SJCRH30 (cell line): ENCODE measurements around the gene SLC1A2. TPM values are rescaled to one million over a fixed set of nuclear protein-coding genes. Genes with fewer than 3 reads are reported as not detected.

Experiments used
- DNase-seq, 2 experiments: peaks; one replicate each; pipeline ENCODE4 v3.0.0-alpha.2; 2015 to 2020
- H3K27ac ChIP-seq: fragments of 250-450 bp; sonication (Bioruptor Pico); 2 replicates; pipeline ENCODE4 v1.5.1; 2020; ENCODE audit warnings: mild to moderate bottlenecking, moderate library complexity
- H3K27me3 ChIP-seq: fragments of 250-450 bp; sonication (Bioruptor Pico); 2 replicates; pipeline ENCODE4 v1.5.1; 2020; ENCODE audit warnings: mild to moderate bottlenecking, moderate library complexity
- H3K36me3 ChIP-seq: fragments of 250-450 bp; sonication (Bioruptor Pico); 2 replicates; pipeline ENCODE4 v1.5.1; 2020; ENCODE audit warnings: mild to moderate bottlenecking, moderate library complexity
- H3K4me1 ChIP-seq: fragments of 250-450 bp; sonication (Bioruptor Pico); 2 replicates; pipeline ENCODE4 v1.5.1; 2020; ENCODE audit warnings: mild to moderate bottlenecking, moderate library complexity
- H3K4me3 ChIP-seq: fragments of 250-450 bp; sonication (Bioruptor Pico); 2 replicates; pipeline ENCODE4 v1.5.1; 2020; ENCODE audit warnings: mild to moderate bottlenecking, moderate library complexity
- H3K9me3 ChIP-seq: fragments of 250-450 bp; sonication (Bioruptor Pico); replicated peaks from 2 replicates; pipeline ENCODE4 v1.5.1; 2020; ENCODE audit warnings: mild to moderate bottlenecking, moderate library complexity
- total RNA-seq: library from RNA; depleted of rRNA; stranded (reverse); fragments of >200 nt; shearing (Covaris generic); gene quantifications from 2 replicates; pipeline ENCODE4 v1.2.3, GENCODE V29; 2014

The SLC1A2 gene
- total RNA-seq, 1 experiment from 2014 or later: not detected

DNA sequence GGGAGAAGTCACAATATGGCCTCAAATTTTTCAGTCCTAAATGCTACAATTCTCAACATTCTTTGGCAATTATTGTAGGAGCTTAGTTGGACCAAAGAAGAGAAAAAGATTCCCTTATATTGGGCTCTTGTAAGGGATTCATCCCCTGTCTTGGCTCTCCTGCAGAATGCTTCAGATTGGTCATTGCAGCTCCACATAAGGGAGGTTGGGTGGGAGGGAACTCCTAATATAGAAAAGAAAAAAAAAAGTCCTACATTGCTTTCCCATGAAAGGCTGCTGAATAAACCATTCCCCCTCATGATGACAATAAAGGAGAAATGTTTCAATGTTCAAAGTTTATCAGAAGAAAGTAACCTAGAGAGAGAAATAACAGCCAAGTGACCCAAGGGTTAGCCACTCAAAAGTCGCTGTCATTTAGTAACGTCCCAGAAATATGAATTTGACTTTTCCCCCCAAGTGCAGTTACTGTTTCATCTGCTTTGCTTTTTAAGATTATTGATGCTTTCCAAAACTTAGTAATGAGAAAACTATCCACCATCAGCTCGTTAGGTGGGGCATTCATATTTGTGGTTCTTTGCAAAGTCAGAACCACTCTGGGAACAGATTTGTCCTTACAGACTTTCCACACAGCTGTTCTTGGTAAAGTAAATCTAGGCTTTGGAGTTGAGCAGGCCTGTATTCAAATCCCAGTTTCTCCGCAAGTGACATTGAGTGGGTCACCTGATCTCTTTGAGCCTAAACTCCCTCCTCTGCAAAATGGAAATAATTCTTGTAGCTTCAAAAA is 5.0 kb upstream of the SLC1A2 start:
- Histone ChIP-seq H3K4me3 (no peak overlapping the region), H3K4me1 (no peaks in the 10 kb centered on the region), H3K36me3 (no peaks in the 10 kb centered on the region), H3K27me3 (0 out of 2 replicates have a peak, but pooled peaks cover 10% of the 10 kb centered on the region), H3K27ac (no peak overlapping the region), H3K9me3 (no peaks in the 10 kb centered on the region)
- DNase-seq: no peak

DNA sequence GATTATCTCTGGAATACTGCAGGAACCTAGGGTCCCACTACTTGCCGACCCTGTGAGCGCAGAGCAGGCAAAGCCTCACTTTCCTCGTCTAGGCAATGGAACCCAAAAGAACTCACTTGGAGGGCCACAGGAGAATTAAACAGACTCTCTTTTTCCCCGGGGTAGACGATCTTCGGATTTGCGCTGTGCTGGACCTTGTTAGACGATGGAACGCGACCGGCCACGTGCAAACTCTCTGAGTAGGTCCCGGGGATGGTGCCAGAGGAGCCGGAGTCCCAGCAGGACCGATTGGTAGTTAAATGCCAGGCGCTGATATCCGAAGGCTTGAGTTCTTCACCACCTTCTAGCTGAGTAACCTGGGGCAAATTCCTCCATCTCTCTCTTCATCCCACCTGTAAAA is 1.0 kb upstream of the SLC1A2 start:
- H3K27ac ChIP-seq: no peak overlapping the region
- H3K36me3 ChIP-seq: no peaks in the 10 kb centered on the region
- H3K9me3 ChIP-seq: no peaks in the 10 kb centered on the region
- H3K4me1 ChIP-seq: no peaks in the 10 kb centered on the region
- no peak overlapping the region for H3K4me3 ChIP-seq
- H3K27me3 ChIP-seq: 0 out of 2 replicates have a peak, but pooled peaks cover 3% of the 10 kb centered on the region
- no peak for DNase-seq

DNA sequence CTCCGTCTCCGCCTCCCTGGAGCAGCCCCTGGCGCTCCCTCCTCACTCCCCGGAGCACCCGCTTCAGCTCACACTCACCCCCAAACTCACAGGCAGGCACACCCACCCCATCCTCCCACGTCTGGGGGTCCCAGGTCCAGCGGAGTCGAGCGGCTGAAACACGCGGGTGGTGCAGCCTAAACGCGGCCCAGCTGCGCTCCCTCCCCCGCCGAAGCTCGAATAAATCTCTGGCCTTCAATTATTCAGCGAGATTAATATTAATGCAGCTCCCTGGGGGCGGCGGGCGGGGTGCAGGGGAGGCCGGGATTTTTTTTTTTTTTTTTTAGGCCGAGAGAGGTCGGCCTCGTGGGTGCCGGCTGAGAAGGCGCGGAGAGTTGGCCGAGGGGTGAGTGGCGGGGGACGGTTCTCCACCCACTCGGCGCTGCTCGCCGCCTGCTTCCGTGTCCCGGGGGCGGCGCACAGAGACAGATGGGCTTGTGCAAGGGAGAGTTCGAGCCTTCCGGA is 524 bp upstream of the SLC1A2 start:
- no peak for DNase-seq
- 0 out of 2 replicates have a peak, but pooled peaks cover 7% of the 10 kb centered on the region for H3K27me3 ChIP-seq

DNA sequence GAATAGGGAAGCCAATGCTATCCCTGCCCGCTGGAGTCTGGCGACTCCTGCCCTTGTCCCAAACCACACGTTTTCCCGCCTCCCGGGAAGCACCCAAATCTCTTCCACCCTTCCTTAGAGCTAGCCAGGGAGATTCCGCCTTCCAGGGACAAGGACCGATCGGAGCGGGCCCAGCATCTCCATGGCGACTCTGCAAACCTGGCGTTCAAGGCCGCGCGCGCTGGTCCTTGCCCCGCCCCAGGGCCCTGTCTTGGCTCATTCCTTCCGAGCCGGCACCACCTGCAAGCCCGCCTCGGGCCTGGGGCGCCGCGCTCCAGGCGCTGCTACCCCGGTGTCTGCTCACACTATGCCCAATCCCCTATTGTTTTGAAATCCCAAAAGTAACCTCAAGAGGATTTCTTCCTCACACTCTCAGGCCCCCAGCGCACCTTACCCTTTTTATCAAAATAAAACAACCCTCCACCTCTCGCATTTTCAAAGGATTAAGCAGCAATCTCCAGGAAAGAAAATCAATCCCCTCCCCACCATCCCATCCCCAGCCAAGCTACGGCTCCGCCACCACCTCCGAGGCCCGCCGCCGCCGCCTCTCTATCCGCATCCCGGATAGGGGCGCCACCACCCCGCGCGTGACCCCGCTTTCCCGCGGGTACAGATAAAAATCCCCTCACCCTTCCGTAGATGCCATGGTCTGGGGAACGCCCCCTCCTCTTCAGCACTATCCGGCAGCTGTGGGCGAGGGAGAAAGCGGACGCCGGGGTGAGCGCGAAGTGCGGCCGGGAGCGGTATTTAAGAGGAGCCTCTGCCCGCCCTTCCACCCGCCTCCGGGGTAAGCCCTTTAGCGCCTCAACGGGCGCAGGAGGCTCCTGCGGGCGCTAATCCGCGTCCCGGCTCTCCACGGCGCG is 825 bp downstream of the SLC1A2 start:
- 0 out of 2 replicates have a peak, but pooled peaks cover 8% of the 10 kb centered on the region for H3K27me3 ChIP-seq
- no peak for DNase-seq
- H3K27ac ChIP-seq: no peak overlapping the region
- H3K9me3 ChIP-seq: no peaks in the 10 kb centered on the region
- H3K4me1 ChIP-seq: no peaks in the 10 kb centered on the region
- H3K36me3 ChIP-seq: no peaks in the 10 kb centered on the region
- H3K4me3 ChIP-seq: no peak overlapping the region

More for the DNA sequence above, 524 bp upstream of the SLC1A2 start:
- H3K4me1 ChIP-seq: no peaks in the 10 kb centered on the region
- no peaks in the 10 kb centered on the region for H3K36me3 ChIP-seq
- H3K9me3 ChIP-seq: no peaks in the 10 kb centered on the region
- H3K27ac ChIP-seq: no peak overlapping the region
- H3K4me3 ChIP-seq: no peak overlapping the region

DNA sequence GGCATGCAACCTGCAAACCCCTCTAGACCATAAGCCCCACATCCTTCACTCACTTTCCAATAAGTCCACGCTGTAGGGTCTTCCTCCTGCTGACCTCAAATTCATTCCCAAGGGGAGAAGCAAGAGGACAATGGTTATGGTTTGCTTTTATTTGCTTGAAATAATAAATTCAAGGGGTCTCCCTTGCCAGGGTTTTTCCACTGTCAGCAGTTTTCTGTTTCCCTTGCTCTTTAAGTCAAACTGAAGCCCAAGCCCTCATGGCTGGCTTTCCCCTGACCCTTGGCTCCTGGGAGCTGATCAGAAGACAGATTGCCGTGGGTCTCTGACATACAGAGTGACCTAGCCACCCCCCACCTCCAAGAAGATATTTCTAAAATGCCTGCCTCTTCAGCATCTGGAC is 3.9 kb downstream of the SLC1A2 start:
- no peak overlapping the region for H3K4me3 ChIP-seq
- H3K4me1 ChIP-seq: no peaks in the 10 kb centered on the region
- H3K36me3 ChIP-seq: no peaks in the 10 kb centered on the region
- no peaks in the 10 kb centered on the region for H3K9me3 ChIP-seq
- no peak for DNase-seq
- H3K27me3 ChIP-seq: 0 out of 2 replicates have a peak, but pooled peaks cover 5% of the 10 kb centered on the region
- no peak overlapping the region for H3K27ac ChIP-seq

DNA sequence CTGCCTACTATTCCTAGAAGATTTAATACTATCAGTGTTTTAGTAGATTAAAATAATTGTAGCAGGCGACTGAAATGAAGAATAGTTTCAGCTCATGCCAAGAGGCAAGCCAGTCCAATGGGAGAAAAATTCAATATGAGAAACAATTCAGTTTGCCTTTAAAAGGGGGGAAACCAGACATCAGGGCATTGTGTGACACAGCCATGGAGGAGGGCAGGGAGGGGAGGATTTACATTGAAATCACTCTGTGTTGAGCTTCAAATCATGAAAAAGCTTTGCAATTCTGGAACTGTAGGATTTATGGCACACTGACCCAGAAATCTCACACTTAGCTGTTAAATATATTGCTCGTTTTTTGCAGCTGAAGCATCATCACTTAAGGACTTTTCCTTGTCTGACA is 4.6 kb downstream of the SLC1A2 start:
- Histone ChIP-seq H3K27ac (no peak overlapping the region), H3K36me3 (no peaks in the 10 kb centered on the region), H3K9me3 (no peaks in the 10 kb centered on the region), H3K4me3 (no peak overlapping the region), H3K27me3 (0 out of 2 replicates have a peak, but pooled peaks cover 5% of the 10 kb centered on the region), H3K4me1 (no peaks in the 10 kb centered on the region)
- no peak for DNase-seq

DNA sequence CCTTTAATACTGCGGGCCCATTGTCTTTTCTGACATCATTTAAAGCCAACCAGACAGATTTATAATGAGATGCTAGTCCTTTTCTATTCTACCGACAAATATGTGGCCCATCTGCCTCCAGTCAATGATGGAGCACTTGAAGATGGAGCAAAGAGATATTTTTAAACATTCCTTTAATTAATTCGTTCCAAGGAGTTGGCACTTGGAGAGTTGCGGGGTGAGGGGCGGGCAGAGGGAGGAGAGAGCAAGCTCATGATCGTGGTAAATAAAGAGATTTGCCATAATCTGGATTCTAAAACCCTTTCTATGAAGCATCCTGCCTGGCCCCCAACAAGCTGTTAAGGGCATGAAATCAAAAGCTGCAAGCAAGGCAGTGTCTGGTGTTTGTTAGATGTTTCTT is 5.0 kb downstream of the SLC1A2 start:
- no peak for DNase-seq
- no peaks in the 10 kb centered on the region for H3K9me3 ChIP-seq
- 0 out of 2 replicates have a peak, but pooled peaks cover 5% of the 10 kb centered on the region for H3K27me3 ChIP-seq
- no peak overlapping the region for H3K27ac ChIP-seq
- no peak overlapping the region for H3K4me3 ChIP-seq
- no peaks in the 10 kb centered on the region for H3K4me1 ChIP-seq
- no peaks in the 10 kb centered on the region for H3K36me3 ChIP-seq

DNA sequence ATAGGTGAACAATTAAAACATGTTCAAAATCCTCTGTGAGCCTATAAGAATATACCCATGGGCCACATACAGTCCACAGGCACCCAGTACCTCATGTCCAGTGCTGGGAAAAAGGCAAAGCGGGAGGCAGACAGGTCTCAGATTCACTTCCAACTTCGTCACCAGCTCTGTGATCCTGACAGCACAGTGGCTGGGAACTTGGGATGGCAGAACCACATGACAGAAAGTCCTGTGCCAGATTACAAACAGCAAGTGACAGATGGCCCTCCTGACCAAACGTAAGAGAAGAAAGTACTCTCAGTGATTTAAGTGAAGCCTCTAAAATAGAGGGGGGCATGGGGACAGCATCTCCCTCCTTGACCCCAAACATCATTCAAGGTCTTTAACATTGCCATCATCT is 5.8 kb downstream of the SLC1A2 start:
- H3K27ac ChIP-seq: no peak overlapping the region
- DNase-seq: no peak
- H3K9me3 ChIP-seq: no peaks in the 10 kb centered on the region
- H3K27me3 ChIP-seq: 0 out of 2 replicates have a peak, but pooled peaks cover 5% of the 10 kb centered on the region
- no peaks in the 10 kb centered on the region for H3K36me3 ChIP-seq
- H3K4me3 ChIP-seq: no peak overlapping the region
- no peaks in the 10 kb centered on the region for H3K4me1 ChIP-seq

DNA sequence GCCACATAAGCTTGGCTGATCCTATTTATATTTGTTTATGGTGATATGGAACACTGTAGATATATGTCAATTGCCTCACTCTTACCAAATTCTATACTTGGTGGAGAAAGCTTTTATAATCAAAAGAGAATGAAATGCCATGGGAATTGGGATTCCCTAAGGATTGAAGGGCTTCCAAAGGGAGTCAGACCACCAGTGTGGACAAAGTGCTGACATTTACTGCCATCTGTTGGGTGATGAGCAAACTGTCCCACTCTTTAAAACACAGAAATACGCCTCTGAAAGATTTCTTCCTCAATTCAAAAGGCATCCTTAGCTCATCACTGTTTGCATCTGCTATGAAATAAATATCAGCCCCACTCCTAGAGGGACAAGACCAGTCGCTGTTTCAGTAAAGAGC is 7.1 kb downstream of the SLC1A2 start:
- no peaks in the 10 kb centered on the region for H3K36me3 ChIP-seq
- no peak overlapping the region for H3K4me3 ChIP-seq
- no peaks in the 10 kb centered on the region for H3K4me1 ChIP-seq
- H3K27ac ChIP-seq: no peak overlapping the region
- peak; percentile 7 to 38 for DNase-seq
- 0 out of 2 replicates have a peak, but pooled peaks cover 5% of the 10 kb centered on the region for H3K27me3 ChIP-seq
- H3K9me3 ChIP-seq: no peaks in the 10 kb centered on the region

DNA sequence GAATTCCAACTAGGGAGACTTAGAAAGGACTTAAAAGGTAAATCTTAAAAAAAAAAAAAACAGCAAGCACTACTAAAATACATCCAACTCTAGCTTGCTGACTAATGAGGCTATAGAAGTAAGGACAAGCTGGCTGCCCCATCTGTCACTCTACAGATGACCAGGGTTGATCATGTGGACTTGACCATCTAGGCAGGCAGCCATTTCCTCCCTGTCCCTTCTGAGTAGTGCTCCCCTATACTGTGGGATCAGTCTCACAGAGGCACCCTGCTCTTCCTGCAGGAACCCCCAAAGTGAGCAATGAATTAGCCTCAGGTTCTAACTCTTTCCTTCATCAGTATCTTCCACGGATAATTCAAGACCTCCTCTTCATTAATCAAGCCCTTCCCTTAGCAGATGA is 12.3 kb downstream of the SLC1A2 start:
- no peak for DNase-seq
- Histone ChIP-seq H3K4me1 (0 out of 2 replicates have a peak, but pooled peaks cover 3% of the 10 kb centered on the region), H3K9me3 (no peaks in the 10 kb centered on the region), H3K27ac (no peak overlapping the region), H3K4me3 (no peak overlapping the region), H3K27me3 (no peaks in the 10 kb centered on the region), H3K36me3 (no peaks in the 10 kb centered on the region)

DNA sequence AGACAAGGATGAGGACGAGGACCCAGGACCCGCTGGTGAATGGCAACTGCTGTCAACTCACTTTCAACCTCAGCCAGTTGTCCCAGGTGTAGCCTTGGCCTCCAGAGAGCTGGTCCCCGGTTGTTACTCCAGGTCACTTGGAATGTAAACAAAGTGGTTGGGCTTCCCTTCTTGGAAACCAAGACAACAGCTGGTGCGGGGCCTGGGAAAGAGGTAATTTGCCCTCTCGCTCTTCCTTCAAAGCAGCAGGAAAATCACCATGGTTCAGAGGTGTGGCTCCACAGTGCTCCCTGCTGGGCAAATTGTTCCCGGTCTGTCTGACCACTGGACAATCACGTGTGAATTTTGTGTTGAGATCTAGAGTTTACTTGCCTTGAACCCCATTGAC is 15.0 kb downstream of the SLC1A2 start:
- 0 out of 2 replicates have a peak, but pooled peaks cover 3% of the 10 kb centered on the region for H3K4me1 ChIP-seq
- no peaks in the 10 kb centered on the region for H3K36me3 ChIP-seq
- no peaks in the 10 kb centered on the region for H3K9me3 ChIP-seq
- H3K27me3 ChIP-seq: no peaks in the 10 kb centered on the region
- H3K27ac ChIP-seq: no peak overlapping the region
- DNase-seq: peak; percentile 42 to 68
- H3K4me3 ChIP-seq: no peak overlapping the region

DNA sequence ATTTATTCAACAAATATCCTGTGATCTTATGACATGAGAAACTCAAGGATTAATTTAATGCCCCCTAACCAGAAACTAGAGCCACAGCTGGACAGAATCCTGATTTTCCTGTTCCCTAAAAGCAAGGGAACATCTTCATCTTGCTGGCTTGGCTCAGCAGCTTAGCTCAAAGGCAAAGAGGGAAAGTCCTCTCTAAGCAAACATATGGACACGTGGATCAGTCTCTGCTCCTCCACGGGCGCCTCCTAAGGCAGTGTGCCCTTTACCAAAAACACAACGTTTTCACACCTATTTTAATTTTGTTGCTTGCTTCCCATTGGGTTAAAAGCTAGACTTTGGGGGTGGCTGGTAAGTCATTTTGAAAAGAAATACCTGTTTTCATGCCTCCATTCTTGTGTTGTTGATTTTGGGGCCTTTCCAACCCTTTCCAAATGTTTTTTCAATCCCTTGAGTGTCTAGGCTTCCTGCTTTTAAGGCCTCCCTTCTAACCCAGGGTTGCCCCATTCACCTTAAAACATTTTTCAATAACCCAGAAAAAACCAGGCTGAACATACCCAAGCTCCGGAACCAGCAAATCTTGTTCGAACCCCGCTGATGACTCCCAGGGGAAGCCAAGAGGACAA is 15.5 kb downstream of the SLC1A2 start:
- H3K4me1 ChIP-seq: 0 out of 2 replicates have a peak, but pooled peaks cover 3% of the 10 kb centered on the region
- H3K9me3 ChIP-seq: no peaks in the 10 kb centered on the region
- no peak overlapping the region for H3K27ac ChIP-seq
- no peak for DNase-seq
- H3K4me3 ChIP-seq: no peak overlapping the region
- H3K36me3 ChIP-seq: no peaks in the 10 kb centered on the region
- H3K27me3 ChIP-seq: no peaks in the 10 kb centered on the region

DNA sequence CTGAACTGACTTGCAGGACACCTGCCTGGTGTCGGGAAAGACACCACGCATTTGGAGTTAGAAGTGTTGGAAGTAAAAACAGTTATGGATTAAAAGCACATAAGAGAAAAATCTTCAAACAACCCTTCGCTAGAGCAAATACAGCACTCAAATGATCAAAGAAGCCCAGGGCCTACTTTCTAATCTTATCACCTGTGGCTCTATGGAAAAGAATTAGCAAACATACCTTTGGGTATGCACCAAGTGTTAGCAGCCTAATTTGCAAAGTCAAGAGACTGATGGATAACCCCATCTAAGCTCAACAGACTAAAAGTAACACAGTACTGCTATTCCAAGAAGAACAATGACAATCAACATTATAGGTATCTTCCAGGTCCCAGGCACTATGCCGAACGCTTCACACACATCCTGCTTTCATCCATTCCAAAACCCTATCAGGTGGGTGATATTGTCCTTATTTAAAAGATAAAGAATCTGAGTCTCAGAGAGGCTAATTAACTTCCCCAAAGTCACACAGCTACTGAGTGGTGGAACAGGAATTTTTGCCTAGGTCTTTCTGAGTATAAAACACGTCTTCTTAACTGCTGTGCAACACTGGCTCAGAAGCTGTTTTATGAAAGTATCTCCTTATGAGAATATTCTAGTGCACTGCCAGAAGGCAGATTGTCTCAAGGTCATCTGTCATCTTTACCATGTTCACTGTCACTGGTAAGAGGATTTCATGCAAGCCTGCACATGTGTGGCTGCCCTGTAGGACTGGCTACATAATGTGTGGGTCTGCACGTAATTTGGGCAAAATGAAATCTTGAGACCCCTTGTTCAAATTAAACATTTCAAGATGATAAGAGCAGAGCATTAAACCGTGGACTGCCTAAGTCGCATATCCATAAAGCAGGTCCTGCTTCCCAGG is 16.4 kb downstream of the SLC1A2 start:
- H3K36me3 ChIP-seq: no peaks in the 10 kb centered on the region
- DNase-seq: no peak
- no peak overlapping the region for H3K27ac ChIP-seq
- no peak overlapping the region for H3K4me3 ChIP-seq
- 0 out of 2 replicates have a peak, but pooled peaks cover 3% of the 10 kb centered on the region for H3K4me1 ChIP-seq
- no peaks in the 10 kb centered on the region for H3K27me3 ChIP-seq
- H3K9me3 ChIP-seq: no peaks in the 10 kb centered on the region

DNA sequence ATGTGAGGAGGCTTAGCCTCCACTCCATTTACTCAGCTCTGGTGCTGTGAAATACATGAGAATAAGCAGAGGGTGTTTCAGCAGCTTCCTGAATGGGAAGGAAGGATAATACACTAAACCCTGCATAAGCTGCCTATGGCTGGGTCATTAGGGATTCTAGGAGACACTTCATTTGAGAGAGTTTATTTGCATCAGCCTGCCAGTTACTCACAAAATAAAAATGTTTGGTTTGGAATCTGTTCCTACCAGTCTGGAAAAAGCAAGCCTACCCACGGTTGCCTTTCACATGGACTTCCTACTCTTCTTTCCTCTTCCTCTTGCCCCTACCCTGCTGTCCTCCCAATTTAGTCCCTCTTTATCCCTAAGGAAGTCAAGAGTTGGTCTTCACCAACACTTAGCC is 20.5 kb downstream of the SLC1A2 start:
- Histone ChIP-seq H3K4me3 (no peak overlapping the region), H3K36me3 (no peaks in the 10 kb centered on the region), H3K27me3 (no peaks in the 10 kb centered on the region), H3K9me3 (no peaks in the 10 kb centered on the region), H3K4me1 (no peaks in the 10 kb centered on the region), H3K27ac (no peak overlapping the region)
- DNase-seq: no peak
